ENCODE results near the gene JOSD2.

JOSD2 gene, protein sequence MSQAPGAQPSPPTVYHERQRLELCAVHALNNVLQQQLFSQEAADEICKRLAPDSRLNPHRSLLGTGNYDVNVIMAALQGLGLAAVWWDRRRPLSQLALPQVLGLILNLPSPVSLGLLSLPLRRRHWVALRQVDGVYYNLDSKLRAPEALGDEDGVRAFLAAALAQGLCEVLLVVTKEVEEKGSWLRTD

DNA sequence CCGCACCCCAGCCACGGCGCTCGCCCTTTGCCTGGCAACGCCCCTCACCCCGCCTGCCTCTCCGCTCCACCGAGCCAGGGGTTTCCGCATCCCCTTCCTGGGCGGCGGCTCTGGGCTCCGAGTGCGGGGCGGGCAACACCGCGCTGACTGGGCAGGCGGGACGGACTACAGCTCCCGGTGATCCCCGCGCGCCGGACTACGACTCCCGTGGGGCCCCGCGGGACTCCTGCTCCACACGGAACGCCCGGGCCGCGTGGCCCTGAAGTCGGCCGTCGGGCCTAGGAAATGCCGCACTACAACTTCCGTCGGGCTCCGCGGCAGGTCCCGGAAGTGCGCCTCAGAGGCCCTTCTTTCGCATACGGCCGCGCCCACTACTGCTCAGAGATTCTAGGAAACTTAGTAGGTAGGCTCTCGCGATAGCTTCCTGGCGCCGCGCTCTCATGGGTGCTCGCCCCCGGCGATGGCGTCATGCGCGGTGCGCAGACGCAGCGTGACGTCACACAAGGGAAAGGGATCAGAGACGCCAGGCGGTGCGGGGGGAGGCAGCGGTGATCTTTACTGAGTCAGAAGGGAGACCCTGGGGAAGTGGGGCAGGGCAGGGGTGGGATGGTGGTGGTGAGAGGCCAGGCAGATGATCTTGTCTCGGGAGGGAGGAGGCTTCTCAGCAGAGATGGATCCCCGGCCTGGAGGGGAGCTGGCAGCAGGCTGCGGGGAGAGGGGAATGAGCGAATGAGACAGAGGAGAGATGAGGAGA lies at the start of gene JOSD2:
TSS of gene JOSD2 (minus strand) at position 123 of the 754 bp plus-strand sequence. CDS start 760 bp downstream, outside the sequence.
- peak; percentile 97 for DNase-seq

DNA sequence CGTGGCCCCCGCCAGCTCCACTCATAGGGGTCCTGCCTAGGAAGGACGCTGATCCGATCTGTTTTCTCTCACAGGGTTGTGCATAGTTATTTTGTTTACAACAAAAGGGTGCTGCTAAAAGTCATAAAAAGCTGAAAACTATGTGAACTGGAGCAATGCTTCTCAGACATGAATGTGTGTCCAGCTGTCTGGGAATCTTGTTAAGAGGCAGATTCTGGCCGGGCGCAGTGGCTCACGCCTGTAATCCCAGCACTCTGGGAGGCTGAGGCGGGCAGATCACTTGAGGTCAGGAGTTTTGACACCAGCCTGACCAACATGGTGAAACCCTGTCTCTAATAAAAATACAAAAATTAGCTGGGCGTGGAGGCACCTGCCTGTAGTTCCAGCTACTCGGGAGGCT lies 48.6 kb upstream of the JOSD2 start:
- no peak for DNase-seq

DNA sequence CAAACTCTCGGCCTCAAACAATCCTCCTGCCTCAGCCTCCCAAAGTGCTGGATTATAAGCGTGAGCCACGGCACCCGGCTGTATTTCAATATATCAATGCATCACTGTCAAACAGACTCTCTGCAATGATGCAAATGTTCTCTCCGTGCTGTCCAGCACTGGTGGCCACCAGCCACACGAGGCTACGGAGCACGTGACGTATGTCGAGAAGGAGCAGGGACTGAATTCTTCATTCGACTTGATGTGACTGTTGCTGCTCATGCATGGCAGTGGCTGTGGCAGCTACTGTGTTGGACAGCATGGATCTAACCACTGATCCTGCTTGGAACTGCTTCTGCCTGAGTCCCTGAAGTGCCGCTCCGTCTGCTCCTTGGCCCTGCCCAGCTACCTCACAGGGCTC lies 47.5 kb upstream of the JOSD2 start:
- DNase-seq: no peak

DNA sequence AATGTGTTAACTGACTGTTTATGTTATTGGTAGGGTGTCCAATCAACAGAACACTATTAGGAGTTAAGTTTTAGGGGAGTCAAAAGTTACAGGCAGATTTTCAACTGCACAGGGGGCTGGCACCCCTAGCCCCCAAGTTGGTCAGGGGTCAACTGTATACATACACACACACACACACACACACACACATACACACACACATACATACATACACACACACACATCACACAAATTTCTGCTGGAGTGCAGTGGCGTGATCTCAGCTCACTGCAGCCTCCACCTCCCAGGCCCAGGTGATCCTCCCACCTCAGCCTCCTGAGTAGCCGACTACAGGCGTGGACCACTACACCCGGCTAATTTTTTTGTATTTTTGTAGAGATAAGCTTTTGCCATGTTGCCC lies 47.0 kb upstream of the JOSD2 start:
- DNase-seq: no peak

DNA sequence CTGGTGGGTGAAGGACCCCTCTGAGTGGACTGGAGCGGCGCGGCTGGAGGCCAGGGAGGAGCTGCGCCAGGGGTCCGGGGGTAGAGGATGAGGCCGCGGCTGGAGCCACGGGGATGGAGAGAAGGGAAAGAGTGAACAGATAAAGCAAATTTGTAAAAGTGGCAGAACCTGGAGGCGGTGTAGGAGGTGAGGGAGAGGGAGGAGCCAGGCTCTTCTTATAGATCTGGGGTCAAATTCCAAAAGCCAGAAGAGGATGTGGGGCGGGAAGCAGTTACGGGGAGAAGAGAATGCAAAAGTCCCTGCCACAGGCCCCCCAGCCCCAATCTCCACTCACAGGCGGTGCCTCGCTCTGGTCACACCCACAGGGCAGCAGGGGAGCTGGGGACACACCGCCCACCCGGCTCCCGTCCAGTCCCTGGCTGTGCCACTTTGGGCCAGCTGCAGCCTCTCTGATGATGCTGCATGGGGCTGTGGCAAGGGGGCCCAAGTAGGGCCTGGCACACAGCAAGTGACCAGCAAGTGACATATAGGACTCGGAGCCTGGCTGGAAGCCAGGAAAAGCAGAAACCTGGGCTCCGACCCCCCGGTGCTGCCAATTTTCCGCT lies 46.1 kb upstream of the JOSD2 start:
- no peak for DNase-seq

DNA sequence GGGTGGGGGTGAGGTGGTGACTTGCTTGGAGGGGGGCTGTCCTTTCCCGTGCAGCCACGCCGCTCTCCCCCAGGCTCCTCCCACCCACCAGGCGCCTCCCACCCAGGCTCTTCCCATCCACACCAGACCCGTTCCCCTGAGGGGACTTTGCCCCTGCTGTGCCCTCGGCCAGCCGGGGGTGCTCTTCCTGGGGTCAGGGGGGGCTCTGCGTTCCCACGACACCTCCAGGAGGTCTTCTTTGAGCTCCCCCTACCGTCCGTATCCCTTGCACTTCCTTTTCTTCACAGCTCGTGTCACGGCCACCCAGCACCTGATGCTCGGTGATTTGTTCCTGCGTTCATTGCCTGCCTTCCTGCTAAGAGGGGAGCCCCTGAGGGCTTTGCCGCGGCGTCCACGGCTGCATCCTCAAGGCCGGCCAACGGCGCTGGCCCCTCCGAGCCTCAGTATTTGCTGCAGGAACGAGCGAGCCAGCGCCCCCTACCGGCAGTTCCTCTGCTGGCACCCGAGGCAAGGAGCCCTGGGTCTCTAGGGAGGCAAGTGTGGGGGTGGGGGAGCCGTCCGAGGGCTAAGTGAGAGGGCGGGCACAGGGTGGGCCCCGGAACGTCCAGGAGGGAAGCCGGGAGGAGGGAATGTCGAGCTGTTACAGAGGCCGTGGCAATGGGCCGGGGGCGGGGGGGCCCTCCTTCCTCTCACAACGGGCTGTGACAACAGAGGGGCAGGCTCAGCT lies 45.5 kb upstream of the JOSD2 start:
- peak; percentile 77 for DNase-seq

DNA sequence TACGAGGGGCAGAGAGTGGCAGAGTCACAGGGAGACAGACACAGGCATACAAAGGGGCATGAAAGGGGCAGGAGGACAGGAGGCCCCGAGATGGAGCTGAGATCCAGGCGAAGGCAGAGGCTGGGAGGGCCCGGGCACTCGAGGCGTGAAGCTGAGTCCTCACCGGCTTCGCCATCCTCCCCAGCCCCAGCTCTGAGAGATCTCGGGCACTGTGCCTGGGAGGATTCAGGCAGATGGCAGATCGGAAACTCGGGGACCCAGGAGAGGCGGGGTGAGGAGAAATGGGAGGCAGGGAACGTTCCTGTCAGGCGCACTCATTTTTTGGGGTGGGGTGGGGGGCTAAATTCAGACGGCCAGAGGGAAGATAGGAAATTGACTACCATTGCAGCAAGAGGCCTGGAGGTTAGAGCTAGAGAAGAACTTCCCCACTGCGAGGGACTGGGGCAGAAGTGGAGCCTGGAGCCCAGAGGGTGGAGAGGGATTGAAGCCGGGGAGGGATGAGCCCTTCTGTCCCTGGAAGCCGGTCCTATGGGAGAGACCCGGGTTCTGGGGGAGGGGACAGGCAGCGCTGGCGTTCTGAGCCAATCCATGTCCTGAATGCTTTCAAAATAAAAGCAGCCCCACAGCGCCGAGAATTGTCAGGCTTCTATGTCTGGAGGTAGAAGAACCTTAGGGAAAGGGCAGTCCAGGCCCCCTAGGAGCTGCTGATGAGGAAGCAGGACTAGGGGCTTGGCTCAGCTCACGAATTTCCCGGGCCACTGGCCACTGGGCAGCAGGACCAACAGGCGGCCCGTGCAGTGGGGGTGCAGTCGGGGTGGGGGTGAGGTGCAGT lies 44.7 kb upstream of the JOSD2 start:
- DNase-seq: no peak

DNA sequence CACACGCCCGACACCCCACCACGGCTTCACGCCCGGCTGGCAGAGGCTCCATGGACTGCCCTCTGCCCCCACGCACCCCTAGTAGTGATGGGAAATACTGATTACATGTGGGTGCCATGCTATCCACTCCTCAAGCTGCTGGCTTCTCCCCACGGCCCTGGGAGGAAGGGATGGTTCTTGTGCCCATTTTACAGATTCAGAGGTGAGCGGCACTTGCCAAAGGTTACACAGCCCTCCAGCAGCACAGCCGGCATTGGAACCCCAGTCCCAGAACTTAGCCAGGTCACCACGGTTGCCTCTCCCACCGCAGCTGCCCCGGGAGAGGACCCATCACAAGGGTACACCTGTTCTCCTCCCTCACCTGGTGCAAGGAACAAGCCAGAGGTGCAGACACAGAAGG lies 44.0 kb upstream of the JOSD2 start:
- DNase-seq: no peak

DNA sequence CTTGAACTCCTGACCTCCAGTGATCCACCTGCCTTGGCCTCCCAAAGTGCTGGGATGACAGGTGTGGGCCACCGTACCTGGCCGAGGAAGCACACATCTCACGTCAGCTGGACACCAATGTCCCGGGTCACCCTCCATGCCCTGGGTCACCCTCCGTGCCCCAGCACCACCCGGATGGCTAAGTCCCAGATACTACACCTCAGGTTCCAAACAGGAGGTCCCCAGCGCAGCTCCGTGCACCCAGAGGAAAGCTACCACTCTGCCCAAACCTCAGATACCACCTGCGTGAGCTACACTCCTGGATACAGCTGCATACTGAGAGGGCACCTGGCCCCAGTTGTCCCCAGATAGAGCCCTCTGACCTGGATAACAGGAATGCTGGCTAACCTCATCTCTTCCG lies 43.2 kb upstream of the JOSD2 start:
- DNase-seq: no peak

DNA sequence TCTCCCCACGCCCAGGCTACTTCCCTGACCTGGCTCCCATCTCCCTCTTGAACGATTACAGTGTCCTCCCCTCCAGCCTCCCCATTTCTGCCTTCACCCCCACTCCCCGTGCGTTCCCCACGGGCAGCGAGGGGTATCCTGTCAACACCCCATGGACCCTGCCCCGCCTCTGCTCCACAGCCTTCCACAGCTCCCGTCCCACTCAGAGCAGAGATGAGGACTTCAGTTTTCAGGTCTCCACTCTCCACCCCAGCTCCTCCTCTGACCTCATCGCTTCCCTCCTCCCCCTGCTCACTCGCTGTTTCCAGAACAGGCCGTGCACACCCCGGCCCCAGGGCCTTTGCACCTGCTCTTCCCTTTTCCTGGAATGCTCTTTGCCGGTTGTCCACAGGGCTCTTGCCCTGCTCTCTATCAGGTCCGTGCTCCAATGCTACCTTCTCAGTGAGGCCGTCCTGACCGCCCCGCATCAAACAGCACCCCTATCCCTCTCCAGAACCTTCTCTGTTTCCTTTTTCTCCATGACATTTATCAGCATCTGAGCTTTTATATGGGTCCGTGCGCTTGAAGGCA lies 42.2 kb upstream of the JOSD2 start:
- DNase-seq: no peak

DNA sequence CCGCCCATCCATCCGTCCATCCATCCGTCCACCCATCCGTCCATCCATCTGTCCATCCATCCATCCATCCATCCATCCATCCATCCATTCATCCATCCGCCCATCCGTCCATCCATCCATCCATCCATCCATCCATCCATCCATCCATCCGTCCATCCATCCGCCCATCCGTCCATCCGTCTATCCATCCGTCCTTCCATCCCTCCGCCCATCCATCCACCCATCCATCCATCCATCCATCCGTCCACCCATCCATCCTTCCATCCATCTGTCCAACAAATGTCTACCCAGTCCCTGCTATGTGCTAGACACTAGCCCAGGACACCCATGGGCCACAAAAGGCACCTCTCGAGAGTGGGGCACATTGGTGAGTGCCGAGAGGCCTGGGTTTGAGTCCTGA lies 41.5 kb upstream of the JOSD2 start:
- no peak for DNase-seq

DNA sequence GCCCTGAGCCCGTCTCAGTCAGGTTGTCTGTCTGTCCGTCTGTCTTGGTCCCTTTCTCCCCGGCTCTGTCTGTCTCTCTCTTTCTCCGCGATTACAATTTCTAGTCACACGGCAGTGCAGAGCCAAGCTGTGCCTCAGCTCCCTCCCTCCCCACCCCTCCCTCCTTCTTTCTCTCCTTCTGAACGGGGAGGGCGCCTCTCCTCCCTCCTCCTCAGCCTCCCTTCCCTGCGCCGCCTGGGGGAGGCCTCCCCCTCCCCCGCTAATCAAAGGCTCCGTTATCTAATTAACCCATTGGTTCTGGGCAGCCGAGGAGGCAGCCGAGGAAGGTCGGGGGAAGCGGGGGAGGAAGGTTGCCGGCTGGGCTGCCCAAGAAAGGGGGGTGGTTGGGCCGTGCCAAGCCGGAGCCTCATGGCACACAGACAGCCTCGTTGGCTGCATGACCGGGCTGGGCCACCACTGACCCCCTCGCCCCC lies 40.8 kb upstream of the JOSD2 start:
- no peak for DNase-seq

DNA sequence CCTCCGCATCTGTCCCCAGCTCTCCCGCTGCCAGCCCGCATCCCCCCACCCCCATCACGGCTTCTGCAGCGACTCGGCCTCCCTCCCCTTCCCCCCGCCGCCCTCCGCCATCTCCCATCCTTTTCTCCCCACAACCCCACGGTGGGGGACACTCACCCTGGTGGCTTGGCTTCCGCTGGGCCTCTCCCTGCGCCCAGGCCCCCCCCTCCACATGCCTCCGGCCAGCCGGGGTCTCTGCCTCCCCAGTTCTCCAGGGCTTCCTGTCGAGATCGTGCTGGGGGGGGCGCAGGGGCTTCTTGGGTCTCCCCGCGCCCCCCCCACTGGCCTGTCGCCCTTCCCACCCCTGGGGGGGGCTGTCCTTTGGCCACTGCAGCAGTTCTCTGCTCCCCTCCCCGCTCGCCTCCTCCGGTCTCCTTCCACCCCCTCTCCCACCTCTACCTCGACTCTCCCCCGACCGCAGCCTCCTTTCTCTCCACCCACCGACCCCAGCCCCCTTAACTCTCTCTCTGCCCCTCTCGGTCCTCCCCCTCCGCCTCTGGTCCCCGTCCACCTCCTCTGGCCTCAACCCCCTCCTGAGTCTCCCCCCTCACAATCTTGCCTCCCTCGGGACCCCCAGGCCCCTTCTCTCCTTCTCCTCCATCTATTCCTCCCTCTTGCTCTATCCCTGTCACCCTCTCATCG lies 40.2 kb upstream of the JOSD2 start:
- no peak for DNase-seq

DNA sequence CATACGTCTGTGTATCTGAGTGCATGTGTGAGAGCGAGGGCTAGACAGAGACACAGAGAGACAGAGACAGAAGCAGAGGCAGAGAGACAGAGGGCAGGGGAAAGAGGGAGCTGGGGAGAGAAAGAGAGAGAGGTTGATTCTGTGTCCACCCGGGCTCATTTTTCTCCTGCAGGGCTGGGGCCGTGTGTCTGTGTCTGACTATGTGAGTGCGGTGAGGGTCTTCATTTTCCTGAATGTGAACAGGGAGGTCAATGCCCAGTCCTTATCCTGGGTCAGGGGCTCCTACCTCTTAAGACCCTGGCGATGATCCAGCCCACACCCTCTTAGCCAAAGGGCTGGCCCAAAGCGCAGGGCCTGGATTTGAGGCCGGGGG lies 39.6 kb upstream of the JOSD2 start:
- DNase-seq: no peak

DNA sequence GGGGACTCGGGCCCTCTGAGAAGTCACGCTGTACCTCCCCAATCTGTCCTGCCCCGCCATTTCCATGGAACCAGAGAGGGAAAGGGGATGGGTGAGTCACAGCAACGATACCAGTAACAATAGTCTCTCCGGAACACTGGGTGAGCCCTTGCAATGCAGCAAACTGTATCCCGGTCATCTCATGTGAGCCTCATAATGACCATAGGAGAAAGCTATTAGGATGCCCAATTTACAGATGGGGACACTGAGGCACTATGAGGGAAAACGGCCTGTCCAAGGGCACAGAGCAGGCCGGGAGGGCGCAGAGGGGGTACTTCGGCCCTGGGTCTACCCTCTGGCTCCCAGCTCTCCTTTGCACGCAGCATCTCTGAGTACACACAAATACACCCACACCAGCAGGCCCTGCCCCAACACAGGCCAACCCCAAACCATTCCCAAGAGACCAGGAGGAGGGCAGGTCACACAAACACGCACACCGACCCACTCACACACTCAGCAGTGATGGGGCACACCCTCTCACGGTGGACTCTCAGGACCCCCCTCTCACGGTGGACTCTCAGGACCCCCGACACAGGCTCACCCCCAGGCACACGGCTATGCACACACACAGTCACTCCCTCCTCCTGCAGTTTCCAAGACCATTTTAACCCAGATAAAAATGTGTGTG lies 39.1 kb upstream of the JOSD2 start:
- DNase-seq: no peak

DNA sequence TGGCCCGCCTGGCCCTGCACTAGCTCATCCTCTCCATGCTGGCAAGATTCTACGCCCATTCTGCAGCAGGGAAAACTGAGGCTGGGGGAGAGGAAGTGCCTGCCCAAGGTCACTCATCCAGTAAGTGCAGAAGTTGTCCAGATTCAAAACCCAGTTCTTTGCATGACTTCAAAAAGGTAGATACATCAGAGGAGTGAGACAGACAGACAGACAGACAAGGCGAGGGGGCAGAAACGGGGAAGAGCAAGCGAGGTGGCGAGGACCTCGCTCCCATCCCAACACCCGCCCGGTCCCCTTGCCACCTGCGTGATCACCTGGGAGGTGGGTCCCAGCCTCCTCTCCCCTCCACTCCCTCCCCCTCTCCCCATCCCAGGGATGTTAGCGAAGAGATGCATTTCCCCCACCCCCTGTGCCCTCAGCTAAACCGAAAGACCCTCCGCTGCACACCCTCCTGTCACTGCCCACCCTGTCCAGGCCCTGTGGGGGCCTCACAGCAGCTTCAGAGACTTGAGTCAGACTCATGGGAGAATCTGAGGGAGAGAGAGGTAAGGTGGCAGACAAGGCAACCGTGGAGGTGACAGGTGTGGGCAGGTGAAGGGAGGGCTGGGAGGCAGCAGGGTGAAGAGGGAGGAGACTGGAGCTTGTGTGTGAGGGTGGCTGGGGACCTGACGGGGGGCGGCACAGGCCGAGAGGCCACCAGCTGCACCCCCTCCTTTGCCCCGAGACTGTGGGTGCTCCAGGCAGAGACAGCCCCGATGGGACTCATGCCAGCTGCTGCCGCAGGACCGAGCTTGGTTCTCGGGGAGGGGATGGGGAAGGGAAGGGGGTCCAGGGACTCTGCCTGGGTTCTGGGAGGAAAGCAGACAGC lies 38.3 kb upstream of the JOSD2 start:
- no peak for DNase-seq

DNA sequence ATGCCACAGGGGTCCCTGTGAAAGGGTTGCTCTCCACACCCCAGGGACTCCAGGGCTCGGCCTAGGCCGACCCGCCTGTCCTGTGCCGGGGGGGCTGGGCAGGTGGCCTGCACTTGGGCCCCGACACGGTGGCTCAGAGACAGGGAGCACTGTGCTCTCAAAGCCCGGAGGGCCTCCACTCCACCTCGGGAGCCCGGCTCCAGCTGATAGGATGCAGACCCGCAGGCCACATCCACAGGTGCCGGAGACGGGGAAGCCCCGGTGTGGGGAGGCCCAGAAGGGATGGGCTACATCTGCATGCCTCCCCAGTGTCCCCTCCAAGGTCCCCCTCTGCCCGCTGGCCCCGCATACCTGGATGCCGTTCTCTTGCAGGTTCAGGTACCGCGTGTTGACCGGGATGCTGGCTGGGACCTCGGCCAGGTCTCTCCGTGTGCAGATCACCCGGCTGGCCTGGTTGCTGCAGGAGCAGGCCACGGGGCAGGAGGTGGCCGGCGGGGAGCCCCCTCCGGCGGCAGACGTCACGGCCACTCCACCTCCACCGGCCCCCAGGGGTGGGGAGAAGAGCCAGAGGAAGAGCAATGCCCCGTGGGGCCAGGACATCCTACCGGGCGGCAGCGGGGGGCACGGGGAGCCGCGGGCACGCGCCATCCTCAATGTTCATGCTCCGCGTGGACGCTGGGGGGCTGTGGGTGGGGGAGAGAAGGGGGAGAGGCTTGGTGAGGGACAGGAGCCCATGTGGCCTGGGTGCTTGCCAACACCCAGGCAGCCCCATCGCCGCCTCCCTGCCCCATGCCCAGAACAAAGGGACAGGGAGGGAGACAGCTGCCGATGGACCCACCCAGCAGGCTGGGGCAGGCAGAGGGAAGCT lies 37.4 kb upstream of the JOSD2 start:
- no peak for DNase-seq

DNA sequence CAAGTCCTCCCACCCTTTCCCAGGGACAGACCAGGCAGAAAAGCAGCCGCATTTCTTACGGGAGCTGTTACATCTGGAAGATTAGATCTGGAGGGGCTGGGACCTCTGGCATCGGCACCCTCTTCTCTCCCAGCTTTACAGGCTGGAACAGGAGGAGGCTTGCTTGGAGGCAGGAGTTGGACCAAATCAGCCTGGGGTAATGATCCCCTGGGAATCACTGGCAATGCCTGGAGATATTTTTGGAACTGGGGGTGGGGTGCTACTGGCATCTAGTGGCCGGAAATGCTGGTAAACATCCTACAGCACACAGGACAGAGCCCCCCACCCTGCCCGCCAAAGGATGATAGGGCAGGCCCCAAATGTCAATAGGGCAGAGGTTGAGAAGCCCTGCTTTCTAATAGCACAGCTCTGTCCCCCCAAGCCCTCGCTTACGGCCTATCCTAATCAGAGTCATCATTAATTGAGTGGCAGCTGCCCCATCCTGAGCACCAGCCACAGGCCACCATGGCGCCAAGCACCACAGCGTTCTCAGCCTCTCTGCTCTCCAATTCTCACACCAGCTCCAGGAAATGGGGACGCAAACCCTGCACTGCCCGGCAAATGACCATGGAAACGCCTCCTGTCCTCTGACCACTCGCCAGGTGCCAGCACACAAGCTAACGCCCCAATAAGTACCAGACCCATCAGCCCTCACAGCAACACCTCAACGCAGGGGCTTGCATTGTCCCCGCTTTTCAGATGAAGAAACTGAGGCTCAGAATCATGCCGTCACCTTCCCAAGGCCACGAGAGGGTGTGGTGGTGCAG lies 36.6 kb upstream of the JOSD2 start:
- DNase-seq: no peak
